Measurements from ENCODE around the gene NFATC1.
A peak's percentile ranks its signal among the peaks of the same experiment; 100 is the strongest.

The NFATC1 gene

GRCh38 chr18:79518028-79518682 is 122.4 kb downstream of the NFATC1 start:
- DNase-seq (ENCODE audit: low read depth in 3 of 3, low spot score in 1 of 3): no peak

GRCh38 chr18:79518683-79519128 is 123.0 kb downstream of the NFATC1 start:
- DNase-seq (ENCODE audit: low read depth in 3 of 3, low spot score in 1 of 3): no peak

DNA sequence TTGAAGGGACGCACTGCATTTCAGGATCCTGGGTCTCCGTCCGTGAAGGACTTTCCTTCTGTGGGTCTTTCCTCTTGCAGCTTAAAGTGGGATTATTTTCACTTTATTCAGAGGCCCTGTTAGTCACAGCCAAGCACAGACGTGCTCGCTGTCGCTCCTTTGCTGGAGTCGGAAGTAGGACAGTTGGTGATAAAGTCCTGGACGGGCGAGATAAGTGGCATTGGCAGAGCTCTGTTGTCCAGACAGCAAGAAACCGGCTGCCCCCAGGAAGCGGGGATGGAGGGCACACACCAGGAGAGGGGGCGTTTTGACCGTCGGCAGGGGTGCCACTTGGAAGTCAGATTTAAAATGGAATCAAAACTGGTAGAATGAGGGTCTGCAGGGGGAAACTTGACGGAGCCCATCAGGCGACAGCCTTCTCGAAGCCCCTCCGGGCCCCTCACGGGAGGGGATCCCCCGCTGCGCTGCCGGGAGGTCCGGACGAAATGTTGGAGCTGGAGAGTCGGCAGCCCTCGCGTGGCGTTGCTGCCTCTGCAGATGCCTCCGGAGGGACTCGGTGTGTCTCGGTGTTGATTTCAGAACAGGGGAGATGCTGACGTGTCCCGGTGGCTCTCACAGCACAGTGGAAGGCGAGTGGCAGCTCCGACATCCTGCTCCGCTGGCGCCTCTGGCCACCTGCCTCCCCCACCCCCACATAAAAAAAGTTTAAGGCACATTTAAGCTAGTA is 124.2 kb downstream of the NFATC1 start:
- DNase-seq (ENCODE audit: low read depth in 3 of 3, low spot score in 1 of 3): no peak

DNA sequence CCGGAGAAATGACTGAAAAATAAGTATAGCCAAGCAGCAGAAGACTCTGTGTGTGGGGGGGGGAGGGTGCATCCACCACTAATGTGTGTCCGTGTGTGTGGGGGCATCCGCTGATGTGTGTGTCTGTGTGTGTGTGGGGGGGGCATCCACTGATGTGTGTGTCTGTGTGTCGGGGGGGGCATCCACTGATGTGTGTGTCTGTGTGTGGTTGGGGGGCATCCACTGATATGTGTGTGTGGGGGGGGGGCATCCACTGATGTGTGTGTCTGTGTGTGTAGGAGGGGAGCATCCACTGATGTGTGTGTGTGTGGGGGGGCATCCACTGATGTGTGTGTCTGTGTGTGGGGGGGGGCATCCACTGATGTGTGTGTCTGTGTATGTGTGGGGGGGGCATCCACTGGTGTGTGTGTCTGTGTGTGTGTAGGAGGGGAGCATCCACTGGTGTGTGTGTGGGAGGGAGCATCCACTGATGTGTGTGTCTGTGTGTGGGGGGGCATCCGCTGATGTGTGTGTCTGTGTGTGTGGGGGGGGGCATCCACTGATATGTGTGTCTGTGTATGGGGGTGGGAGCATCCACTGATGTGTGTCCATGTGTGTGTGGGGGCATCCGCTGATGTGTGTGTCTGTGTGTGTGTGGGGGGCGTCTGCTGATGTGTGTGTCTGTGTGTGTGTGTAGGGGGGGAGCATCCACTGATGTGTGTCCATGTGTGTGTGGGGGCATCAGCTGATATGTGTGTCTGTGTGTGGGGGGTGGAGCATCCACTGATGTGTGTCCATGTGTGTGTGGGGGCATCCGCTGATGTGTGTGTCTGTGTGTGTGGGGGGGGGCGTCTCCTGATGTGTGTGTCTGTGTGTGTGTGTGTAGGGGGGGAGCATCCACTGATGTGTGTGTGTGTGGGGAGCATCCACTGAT is 125.0 kb downstream of the NFATC1 start:
- no peak for DNase-seq (ENCODE audit: low read depth in 3 of 3, low spot score in 1 of 3)

GRCh38 chr18:79521416-79522205 is 125.9 kb downstream of the NFATC1 start:
- no peak for DNase-seq (ENCODE audit: low read depth in 3 of 3, low spot score in 1 of 3)

- DNase-seq (ENCODE audit: low read depth in 3 of 3, low spot score in 1 of 3): peak in 2 of 3 donors; percentile 57
These were observed 126.9 kb downstream of the NFATC1 start for GRCh38 chr18:79522451-79523205.

DNA sequence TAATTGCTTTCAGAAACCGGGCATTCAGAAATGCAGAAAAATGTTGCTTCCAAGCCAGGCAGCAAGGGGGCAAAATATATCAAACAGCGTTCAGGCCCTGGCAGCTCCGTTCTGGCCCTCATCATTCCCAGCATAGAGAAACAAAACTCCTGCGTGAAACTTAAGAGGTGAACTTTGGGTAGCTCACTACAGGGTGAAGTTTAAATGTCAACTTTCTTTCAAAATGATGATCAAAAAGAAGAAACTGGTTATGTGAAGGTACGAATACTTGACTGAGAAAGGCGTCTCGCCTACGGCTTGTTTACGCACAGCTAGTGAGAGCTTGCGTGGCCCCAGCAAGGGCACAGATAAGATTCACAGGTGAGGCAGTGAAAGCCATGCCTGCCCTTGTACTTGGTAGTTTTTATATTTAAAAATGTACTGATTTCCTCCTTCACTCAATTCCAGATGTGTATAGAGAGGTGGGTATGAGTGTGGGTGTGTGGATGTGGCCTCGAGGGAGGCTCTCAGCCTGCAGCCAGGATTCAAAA is 127.5 kb downstream of the NFATC1 start:
- peak in 1 of 3 donors; percentile 37 for DNase-seq (ENCODE audit: low read depth in 3 of 3, low spot score in 1 of 3)

- DNase-seq (ENCODE audit: low read depth in 3 of 3, low spot score in 1 of 3): peak; percentile 43 to 57 (median 45)
These were observed 128.0 kb downstream of the NFATC1 start for GRCh38 chr18:79523736-79524180.

GRCh38 chr18:79524181-79525078 is 128.7 kb downstream of the NFATC1 start:
- DNase-seq (ENCODE audit: low read depth in 3 of 3, low spot score in 1 of 3): peak in 1 of 3 donors; percentile 35

DNA sequence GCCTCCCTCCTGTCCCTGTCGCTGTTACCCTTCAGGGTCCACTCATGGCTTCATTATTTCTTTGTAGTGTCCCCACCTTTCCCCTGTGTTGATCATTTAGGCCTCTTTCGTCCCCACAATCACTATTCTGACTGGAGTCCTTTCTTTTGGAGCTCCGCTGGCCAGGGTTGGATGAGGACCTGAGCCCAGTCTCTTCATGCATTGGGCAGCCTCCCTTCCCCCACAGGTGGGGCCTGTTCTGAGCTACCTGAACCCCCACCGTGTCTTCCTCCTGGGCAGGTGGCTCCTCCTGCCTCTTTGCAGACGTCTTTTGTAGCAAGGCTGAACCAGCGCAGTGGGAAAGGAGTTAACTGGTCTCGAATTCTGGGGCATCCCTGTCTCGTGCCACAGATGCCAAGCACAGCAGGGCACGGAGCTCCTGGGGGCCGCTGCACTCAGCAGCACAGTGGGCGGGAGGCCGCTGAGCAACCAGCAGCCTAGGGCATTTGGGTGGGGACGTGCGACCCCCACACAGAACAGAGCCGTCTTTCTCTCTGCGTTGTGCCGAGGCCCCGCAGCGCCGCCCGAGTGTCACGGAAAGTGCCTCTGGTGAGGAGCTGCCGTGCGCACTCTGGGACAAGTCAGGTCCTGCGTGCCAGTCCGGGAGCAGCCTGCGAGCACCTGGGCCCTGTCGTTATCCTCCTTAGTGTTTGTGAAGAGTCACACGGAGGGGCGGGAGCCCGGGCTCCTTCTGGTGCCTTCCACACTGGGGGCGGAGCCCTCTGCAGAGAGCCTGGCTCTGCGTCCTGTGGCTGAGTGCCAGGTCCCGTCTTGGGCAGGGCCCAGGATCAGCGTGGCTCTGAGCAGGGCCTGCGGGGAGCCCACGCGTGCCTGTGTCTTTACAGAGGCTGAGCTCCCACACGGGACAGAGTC is 130.1 kb downstream of the NFATC1 start:
- no peak for DNase-seq (ENCODE audit: low read depth in 3 of 3, low spot score in 1 of 3)

DNA sequence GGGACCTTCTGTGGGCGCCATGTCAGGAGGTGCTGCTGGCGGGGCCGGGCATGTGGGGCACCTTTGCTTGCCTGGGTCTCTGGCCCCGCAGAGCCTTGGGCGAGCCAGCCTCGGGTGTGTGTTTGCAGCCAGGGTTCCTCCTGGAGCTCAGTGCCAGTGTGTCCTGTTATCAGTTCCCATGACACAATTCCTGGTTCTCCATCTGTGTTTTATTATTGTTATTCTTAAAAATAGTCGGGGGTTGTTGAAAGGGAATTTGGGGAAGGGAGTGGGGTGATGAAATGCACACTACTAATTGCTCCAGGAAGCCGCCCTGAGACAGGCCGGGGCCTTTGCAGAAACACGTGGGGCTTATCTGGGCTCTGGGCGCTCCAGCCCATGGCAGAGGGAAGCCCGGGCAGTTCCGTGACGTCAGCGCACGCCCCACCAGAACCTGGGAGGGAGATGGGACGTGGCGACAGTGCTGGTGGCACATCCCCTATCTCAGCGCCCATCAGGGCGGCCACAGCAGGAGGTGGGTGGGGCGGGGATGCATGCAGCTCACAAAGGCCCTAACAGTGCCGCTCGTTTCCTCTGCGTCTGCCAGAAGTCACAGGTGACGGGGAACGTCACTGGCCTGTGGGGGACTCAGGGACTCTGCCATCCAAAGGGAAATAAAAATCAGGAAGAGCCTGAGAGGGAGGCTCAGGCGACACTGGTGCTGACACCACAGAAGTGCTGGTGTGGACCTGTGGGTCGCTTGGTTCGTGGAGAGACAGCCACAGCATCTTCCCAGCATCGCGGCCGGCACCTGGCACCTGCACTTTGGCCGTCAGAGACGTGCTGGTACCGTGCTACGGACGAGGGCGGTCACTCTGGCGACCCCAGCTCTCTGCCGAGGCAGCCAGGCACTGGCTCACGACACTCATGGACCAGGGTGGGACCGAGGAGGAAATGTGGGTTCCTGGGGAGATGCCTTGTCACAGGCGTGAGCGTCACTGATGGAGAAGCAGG is 131.0 kb downstream of the NFATC1 start:
- DNase-seq (ENCODE audit: low read depth in 3 of 3, low spot score in 1 of 3): no peak

DNA sequence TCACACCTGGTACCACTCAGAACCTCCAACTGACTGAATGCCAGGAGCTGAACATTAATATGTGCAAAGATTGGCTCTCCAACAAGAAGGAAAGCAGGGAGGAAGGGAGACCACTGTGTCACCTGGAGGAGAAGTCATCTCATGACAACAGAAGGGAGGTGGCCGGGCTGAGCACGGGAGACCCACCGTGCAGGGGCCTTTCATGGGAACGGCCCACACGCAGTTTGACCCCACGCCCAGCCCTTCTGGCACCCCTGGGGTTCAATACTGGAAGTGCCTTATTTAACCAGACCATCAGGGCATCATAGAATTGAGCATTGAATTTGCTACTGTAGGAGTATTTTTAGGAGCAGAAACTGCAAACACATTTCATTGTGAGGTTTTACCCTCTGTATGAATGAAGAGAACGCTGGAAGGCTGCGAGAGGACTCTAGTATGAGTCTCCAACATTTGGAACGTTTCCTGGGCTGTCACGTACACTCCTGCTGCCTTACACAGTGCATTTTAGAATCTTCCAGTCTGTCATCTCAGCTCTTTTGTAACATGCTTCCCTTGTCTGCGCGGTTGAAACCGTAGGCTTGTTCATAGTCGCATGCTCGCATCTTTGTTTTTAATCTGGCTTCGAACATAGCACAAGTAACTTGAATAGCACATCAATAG is 132.1 kb downstream of the NFATC1 start:
- no peak for DNase-seq (ENCODE audit: low read depth in 3 of 3, low spot score in 1 of 3)

DNA sequence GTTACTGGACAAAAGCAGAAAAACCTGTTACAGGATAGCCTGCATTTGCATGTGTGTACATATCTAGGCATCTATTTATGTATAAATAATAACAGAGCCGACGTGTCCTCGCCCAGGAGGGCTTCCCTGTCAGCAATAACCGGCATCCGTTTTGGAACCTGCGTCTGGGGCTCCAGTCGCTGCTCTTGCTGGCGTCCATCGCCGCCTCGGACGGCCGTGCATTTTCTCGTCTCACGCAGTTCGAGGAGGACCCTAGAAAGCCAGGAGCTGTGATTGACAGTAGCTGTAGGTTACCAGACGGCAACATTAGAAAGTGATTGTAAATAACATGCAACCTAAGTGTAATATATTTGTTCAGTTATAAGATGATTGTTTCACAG is 132.6 kb downstream of the NFATC1 start:
- no peak for DNase-seq (ENCODE audit: low read depth in 3 of 3, low spot score in 1 of 3)

- peak; percentile 25 to 61 (median 60) for DNase-seq (ENCODE audit: low read depth in 3 of 3, low spot score in 1 of 3)
These were observed 133.1 kb downstream of the NFATC1 start for GRCh38 chr18:79528846-79529245.

DNA sequence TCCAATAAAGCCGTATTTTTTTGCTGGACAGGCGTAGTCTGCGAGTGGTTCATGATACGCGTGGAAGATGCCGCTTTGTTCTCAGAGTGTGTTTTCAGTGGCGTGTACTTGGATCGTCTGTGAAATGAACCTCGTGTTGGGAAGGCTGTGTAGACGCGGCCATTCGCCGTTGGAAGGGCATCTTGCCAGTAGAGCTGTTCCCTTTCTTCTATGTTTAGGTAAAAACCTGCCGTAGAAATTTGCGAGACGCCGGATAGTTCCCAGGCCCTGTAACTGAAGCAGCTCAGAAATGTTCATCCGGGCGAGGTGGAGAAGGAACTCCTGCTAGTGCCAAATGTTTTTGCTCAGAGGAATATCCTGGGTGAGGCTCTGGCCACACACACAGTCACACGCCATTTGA is 133.6 kb downstream of the NFATC1 start:
- no peak for DNase-seq (ENCODE audit: low read depth in 3 of 3, low spot score in 1 of 3)

GRCh38 chr18:79529991-79530390 is 134.3 kb downstream of the NFATC1 start:
- no peak for DNase-seq (ENCODE audit: low read depth in 3 of 3, low spot score in 1 of 3)

Measured in stimulated activated CD4-positive, alpha-beta T cell treated with anti-CD3 and anti-CD28 coated beads, TNF-alpha, amount 100 ng/mL, for 1 hour (primary cell).